Fibroblast of pulmonary artery (primary cell): Measurements from ENCODE around the gene ARHGEF40.
A peak's percentile ranks its signal among the peaks of the same experiment; 100 is the strongest.

Experiments
- DNase-seq: peaks from one replicate; pipeline ENCODE4 v3.0.0-alpha.2; 2010; ENCODE audit warnings: low read depth
- H3K4me3 ChIP-seq: replicated peaks from 2 replicates; pipeline ENCODE4 v1.5.1; 2011; ENCODE audit warnings: low read depth, mild to moderate bottlenecking, control low read depth, low read length, moderate library complexity
- TF ChIP-seq, protein P1 (sequence below): IDR thresholded peaks from 2 replicates; pipeline ENCODE4 v1.5.1; 2011; ENCODE audit warnings: mild to moderate bottlenecking, control low read depth, low read length, inconsistent platforms; ENCODE audit errors: missing control alignments

ARHGEF40 gene

DNA sequence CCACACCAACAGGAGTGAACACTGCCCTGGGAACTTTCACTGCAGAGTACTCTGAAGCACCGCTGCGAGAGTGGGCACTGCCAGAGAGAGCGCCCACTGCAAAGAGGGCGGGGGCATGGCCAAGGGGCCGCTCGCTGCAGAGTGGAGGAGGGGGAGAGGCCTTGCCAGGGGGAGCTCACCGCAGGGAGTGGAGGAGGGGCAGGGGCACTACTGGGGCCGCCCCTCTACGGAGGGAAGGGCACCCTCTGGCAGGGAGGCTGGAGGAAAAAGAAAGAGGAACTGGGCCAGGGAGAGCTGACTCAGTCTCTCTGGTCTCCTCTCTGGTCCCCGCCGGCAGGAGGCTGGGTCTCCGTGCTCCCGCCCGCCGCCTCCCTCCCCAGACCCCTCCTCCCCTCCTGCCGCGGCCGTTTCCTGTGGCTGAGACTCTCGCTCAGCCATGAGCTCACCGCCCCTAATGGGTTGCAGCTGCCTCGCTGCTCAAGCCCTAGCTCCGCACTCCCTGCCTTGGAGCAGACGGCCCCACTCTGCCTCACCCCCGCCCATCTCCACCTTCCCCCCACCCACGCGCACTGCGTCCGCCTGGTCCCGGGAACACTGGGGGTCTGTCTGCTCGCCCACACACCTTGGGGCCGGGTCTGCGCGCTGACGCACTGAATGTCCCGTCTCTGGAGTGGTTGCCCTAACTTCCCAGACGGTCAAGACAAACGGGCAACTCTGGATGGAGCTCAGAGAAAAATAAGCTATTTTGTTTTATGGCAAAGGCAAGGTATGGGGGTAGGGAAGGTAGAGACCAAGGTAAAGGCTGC, 1.3 kb downstream of the ARHGEF40 start:
- DNase-seq: peak; percentile 92
- TF ChIP-seq, protein P1, sequence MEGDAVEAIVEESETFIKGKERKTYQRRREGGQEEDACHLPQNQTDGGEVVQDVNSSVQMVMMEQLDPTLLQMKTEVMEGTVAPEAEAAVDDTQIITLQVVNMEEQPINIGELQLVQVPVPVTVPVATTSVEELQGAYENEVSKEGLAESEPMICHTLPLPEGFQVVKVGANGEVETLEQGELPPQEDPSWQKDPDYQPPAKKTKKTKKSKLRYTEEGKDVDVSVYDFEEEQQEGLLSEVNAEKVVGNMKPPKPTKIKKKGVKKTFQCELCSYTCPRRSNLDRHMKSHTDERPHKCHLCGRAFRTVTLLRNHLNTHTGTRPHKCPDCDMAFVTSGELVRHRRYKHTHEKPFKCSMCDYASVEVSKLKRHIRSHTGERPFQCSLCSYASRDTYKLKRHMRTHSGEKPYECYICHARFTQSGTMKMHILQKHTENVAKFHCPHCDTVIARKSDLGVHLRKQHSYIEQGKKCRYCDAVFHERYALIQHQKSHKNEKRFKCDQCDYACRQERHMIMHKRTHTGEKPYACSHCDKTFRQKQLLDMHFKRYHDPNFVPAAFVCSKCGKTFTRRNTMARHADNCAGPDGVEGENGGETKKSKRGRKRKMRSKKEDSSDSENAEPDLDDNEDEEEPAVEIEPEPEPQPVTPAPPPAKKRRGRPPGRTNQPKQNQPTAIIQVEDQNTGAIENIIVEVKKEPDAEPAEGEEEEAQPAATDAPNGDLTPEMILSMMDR: no peak
- H3K4me3 ChIP-seq: peak overlapping the region; percentile 83

DNA sequence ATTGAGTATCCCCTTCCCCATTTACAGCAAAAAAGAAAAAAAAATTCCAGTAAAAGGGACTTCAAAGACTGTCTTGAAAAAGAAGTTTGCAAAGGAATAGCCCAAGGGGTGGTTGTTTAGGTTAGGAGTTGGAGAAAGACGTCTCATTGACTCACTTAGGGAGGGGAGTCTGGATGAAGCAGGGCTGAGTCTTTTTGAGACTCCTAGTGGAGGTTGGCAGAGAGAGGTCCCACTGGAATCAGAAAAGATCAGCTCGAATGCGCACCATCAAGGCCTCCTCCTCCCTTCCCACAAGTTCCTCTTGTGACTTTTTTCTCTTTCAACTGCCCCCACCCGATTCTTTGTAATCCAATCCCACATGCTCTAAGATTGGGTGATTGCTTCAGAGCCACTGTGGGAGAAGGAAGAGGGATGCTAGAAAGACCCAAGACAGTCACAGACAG, 1.9 kb downstream of the ARHGEF40 start:
- H3K4me3 ChIP-seq: peak overlapping the region; percentile 83
- TF ChIP-seq, protein P1: peak; percentile 13
- DNase-seq: peak; percentile 76

DNA sequence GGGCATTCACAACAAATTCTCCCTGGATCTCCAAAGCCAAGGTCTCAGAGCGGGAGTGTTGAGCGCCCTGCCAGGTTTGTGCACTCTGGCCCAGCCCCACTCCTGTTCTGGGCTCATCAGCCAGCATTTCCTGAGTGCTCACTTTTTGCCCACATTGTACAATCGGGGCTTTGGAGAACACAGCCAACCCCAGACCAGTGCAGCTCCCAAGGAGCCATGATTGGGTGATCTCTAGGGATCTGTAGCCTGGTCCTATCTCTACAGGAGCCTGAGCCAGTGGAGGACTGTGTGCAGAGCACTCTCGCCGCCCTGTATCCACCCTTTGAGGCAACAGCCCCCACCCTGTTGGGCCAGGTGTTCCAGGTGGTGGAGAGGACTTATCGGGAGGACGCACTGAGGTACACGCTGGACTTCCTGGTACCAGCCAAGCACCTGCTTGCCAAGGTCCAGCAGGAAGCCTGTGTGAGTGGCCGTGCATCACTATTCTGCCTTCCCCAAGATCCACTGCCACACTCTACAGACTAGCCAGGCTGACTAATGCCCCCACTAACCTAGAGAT, 2.8 kb downstream of the ARHGEF40 start:
- no peak for DNase-seq
- TF ChIP-seq, protein P1: no peak
- H3K4me3 ChIP-seq: no peak overlapping the region

DNA sequence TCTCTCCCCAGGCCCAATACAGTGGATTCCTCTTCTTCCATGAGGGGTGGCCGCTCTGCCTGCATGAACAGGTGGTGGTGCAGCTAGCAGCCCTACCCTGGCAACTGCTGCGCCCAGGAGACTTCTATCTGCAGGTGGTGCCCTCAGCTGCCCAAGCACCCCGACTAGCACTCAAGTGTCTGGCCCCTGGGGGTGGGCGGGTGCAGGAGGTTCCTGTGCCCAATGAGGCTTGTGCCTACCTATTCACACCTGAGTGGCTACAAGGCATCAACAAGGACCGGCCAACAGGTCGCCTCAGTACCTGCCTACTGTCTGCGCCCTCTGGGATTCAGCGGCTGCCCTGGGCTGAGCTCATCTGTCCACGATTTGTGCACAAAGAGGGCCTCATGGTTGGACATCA, 3.8 kb downstream of the ARHGEF40 start:
- no peak for DNase-seq
- no peak overlapping the region for H3K4me3 ChIP-seq
- TF ChIP-seq, protein P1: no peak

DNA sequence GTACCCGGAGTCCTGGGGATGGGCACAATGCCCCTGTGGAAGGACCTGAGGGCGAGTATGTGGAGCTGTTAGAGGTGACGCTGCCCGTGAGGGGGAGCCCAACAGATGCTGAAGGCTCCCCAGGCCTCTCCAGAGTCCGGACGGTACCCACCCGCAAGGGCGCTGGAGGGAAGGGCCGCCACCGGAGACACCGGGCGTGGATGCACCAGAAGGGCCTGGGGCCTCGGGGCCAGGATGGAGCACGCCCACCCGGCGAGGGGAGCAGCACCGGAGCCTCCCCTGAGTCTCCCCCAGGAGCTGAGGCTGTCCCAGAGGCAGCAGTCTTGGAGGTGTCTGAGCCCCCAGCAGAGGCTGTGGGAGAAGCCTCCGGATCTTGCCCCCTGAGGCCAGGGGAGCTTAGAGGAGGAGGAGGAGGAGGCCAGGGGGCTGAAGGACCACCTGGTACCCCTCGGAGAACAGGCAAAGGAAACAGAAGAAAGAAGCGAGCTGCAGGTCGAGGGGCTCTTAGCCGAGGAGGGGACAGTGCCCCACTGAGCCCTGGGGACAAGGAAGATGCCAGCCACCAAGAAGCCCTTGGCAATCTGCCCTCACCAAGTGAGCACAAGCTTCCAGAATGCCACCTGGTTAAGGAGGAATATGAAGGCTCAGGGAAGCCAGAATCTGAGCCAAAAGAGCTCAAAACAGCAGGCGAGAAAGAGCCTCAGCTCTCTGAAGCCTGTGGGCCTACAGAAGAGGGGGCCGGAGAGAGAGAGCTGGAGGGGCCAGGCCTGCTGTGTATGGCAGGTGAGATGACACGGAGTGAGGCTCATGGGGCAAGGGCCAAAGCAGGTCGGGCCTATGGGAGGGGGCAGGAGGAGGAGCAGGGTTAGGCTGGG, 4.5 kb downstream of the ARHGEF40 start:
- TF ChIP-seq, protein P1: no peak
- no peak overlapping the region for H3K4me3 ChIP-seq
- no peak for DNase-seq

DNA sequence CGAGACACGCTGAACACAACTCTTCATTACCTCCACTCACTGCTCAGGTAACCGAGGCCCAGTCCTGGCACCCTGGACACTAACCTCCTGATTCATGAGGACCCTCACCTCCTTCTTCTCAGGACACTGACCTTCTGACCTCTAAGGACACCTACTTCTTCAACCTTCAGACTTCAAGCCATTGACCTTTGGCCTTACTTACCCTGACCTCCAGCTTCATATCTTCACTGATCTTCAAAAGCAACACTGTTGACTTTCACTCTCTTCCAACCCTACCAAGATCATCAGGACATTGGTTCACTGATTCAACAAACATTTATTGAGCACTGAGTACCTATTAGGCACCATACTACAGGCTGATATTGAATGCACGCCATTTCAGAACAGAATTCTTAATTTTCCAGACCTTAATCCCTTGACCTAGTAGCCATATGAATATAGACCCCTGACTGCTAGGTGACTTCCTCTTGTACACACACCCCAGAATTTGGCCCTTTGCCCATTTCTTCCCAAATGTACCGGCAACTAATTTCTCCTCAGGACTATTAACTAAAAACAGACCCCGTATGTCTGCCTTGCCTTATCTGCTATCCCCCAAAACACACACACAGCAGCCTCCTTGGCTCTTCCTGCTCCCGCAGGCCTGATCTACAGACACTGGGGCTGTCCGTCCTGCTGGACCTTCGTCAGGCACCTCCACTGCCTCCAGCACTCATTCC, 5.8 kb downstream of the ARHGEF40 start:
- DNase-seq: no peak
- TF ChIP-seq, protein P1: no peak
- no peak overlapping the region for H3K4me3 ChIP-seq
